OCI-LY1 (cell line): ENCODE data around the gene ATP8A1.

Experiments
- CTCF ChIP-seq: fragments of 200-600 bp; sonication (generic), shearing (Covaris generic); IDR thresholded peaks from 2 replicates; pipeline ENCODE4 v1.5.1; 2017; ENCODE audit warnings: mild to moderate bottlenecking, antibody characterized with exemption, low read length, moderate library complexity, mixed read lengths
- EZH2 ChIP-seq: fragments of 200-600 bp; sonication (generic), shearing (Covaris generic); IDR thresholded peaks from 2 replicates; pipeline ENCODE4 v1.8.0; 2017; ENCODE audit warnings: borderline replicate concordance, mixed run types, mild to moderate bottlenecking, antibody characterized with exemption, low read length, moderate library complexity, mixed read lengths

- TF ChIP-seq CTCF (no peak), EZH2 (no peak)
Measured at GRCh38 chr4:42490015-42490414, 166.9 kb downstream of the ATP8A1 start.
